ENCODE results near the gene POLD1. TPM values are rescaled to one million over a fixed set of nuclear protein-coding genes. Genes with fewer than 3 reads are reported as not detected.
"Not testable (repeated sequence)": the region's sequence is repeated elsewhere in the genome, so short reads cannot be mapped to it uniquely, and the experiment has no call there.

The POLD1 gene
- total RNA-seq, 1 donor from 2014 or later, result 29.4 TPM

DNA sequence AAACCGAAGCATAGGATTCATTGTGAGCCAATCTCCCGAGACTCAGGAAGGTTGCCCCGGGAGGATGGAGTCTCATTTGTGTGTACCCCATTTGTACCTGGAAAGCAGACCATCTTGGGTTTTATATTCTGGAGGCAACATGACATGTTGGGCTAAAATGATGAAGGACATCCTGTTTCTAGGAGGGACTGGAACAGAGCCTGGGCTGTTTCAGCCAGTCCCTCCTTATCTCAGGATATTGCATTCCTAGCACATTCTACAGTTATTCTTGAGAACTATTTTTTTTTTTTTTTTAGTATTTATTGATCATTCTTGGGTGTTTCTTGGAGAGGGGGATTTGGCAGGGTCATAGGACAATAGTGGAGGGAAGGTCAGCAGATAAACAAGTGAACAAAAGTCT, 6.1 kb downstream of the POLD1 start:
- DNase-seq (ENCODE audit: extremely low read depth, low read depth, low spot score), result not testable (repeated sequence)

DNA sequence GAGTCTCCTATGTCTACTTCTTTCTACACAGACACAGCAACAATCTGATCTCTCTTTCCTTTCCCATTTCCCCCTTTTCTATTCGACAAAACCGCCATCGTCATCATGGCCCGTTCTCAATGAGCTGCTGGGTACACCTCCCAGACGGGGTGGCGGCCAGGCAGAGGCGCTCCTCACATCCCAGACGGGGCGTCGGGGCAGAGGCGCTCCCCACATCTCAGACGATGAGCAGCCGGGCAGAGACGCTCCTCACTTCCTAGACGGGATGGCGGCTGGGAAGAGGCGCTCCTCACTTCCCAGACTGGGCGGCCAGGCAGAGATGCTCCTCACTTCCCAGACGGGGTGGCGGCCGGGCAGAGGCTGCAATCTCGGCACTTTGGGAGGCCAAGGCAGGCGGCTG, 6.8 kb downstream of the POLD1 start:
- DNase-seq (ENCODE audit: extremely low read depth, low read depth, low spot score), result not testable (repeated sequence)

DNA sequence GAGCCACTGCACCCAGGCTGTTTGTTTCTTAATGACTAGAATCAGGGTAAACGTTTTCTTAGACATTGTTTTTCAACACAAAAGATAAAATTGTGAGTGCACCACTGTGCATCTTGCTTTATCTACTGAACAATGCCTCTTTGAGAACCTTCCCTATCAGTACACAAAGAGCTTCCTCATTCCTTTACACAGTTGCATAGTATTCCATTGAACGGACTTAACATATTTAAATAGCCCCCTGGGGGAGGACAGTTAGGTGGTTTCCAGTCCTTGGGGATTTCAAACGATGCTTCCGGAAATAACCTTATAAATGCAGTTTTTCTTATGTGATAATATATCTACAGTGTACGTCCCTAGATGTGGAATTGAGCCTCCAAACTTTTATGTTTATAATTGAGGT, 8.6 kb downstream of the POLD1 start:
- no peak for DNase-seq (ENCODE audit: extremely low read depth, low read depth, low spot score)

DNA sequence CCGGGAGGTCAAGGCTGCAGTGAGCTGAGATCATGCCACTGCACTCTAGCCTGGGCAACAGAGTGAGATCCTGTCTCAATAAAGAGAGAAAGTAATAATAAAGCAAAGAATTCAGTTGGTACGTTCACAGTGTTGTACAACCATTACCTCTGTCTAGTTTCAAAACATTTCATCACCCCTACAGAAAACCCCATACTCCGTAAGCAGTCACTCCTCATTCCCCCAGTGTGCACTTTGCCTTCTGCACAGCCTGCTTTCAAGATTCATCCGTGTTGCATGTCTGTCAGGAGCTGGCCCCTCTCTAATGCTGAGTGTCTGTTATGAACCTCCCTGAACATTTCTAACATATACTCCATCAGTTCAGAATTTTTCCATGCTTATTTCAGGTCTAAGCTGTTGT, 9.4 kb downstream of the POLD1 start:
- no peak for DNase-seq (ENCODE audit: extremely low read depth, low read depth, low spot score)

DNA sequence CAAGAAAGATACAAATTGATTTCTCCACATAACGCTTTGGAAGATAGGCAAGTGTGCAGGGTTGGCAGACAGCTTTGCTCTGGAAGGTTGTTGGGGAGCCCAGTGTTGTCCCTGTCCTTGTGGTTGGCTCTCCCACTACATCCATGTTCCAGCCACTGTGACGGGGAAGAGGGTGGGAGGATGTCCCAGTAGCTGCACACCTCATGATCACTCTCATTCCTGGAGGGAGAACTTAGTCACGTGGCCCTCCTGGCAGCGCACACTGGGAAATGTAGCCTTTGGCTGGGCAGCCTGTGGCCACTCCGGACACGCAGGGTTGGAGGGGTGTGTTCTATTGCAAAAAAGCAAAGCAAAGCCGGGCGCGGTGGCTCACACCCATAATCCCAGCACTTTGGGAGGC, 9.9 kb downstream of the POLD1 start:
- no peak for DNase-seq (ENCODE audit: extremely low read depth, low read depth, low spot score)

DNA sequence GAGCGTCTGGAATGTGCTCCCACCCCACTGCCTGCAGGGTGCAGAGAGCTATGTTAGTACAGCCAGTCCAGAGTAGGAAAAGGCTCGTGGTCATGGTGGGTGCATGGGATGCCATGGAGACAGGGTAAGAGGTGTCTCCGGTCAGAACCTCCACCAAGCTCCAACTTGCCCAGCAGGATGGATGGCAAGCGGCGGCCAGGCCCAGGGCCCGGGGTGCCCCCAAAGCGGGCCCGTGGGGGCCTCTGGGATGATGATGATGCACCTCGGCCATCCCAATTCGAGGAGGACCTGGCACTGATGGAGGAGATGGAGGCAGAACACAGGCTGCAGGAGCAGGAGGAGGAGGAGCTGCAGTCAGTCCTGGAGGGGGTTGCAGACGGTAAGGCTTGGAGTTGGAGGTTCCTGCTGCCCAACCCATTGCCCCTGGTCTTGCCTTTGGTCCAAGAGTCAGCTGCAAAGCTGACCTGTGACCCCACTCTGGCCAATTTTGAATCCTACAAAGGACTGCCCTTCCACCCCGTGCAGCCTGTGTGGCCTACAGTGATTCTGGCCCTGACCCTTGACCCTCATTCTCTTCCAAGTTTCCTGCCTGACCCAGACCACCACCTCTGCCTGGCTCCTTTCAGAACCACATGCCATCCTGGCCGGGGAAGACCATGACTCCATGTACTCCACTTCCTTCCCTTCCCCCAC, 14.7 kb downstream of the POLD1 start:
- no peak for DNase-seq (ENCODE audit: extremely low read depth, low read depth, low spot score)

DNA sequence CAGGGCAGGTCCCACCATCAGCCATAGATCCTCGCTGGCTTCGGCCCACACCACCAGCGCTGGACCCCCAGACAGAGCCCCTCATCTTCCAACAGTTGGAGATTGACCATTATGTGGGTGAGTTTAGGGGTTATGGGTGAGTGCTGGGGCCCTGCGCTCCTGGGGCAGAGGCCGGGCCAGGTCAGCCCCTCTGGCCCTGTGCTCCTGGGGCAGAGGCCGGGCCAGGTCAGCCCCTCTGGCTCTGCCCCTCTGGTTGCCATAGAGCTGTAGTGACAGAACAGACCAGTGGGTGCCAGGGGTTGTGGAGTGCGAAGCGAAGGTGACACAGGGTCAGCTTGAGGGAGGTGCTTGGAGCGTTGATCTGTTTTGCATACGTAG, 15.2 kb downstream of the POLD1 start:
- no peak for DNase-seq (ENCODE audit: extremely low read depth, low read depth, low spot score)

DNA sequence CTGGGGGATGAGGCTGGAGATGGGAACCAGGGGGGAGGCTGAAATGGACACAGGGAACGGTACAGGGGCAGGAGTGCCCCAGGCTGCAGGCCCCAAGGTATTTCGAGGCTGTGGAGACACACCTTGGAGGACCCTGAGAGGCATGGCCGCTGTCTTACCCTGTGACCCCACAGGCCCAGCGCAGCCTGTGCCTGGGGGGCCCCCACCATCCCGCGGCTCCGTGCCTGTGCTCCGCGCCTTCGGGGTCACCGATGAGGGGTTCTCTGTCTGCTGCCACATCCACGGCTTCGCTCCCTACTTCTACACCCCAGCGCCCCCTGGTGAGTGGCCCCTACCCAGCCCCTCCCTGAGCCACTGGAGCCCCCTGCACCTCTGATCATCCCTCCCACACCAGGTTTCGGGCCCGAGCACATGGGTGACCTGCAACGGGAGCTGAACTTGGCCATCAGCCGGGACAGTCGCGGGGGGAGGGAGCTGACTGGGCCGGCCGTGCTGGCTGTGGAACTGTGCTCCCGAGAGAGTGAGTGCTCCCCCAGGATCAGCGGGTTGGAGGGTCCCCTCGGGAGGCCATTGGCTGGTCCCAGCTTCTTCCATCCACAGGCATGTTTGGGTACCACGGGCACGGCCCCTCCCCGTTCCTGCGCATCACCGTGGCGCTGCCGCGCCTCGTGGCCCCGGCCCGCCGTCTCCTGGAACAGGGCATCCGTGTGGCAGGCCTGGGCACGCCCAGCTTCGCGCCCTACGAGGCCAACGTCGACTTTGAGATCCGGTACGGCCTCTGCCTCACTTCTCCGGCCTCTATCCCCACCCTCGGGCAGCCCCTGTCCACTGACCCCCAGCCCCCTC, 17.7 kb downstream of the POLD1 start:
- DNase-seq (ENCODE audit: extremely low read depth, low read depth, low spot score), result no peak

DNA sequence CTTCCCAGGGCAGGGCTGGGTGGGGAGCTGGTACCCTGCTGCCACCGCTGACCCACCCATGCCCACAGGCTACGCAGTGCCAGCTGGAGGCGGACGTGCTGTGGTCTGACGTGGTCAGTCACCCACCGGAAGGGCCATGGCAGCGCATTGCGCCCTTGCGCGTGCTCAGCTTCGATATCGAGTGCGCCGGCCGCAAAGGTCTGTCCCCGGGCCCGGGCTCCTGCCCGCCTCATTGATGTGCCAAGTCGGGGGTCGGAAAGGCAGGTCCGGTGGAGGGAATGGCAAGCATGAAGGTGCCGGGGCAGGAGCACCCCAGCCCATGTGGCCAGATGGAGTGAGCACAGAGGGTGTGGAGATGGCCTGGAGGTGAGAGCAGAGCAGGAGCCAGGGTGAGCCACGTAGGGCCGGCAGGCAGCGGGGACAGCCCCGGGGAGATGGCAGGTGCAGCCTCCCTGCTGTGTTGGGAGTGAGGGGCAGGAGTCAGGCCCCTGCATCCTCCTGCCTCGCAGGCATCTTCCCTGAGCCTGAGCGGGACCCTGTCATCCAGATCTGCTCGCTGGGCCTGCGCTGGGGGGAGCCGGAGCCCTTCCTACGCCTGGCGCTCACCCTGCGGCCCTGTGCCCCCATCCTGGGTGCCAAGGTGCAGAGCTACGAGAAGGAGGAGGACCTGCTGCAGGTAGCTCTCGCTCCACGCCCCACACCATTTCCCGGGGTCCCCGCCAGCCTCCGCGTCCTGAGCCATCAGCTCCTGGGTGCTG, 18.6 kb downstream of the POLD1 start:
- DNase-seq (ENCODE audit: extremely low read depth, low read depth, low spot score), result no peak

DNA sequence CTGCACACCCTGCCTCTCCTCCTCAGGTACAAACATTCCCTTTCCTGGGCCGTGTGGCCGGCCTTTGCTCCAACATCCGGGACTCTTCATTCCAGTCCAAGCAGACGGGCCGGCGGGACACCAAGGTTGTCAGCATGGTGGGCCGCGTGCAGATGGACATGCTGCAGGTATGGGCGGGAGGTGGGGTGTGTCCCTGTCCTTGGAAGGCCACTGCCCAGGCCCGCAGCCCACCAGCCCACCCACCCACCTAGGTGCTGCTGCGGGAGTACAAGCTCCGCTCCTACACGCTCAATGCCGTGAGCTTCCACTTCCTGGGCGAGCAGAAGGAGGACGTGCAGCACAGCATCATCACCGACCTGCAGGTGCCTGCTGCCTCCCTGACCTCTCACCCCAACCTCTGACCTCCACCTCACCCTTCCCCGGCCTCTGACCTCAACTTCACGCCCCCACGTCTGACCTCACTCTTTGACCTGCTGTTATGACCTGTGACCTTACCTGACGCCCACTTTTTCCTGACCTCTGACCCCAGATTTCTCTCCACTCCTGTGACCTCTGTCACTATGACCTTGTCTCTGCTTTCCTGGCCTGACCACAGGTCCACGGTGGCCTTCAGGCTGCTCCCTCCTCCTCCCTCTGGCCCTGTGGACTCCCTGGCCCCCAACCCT, 22.1 kb downstream of the POLD1 start:
- no peak for DNase-seq (ENCODE audit: extremely low read depth, low read depth, low spot score)

DNA sequence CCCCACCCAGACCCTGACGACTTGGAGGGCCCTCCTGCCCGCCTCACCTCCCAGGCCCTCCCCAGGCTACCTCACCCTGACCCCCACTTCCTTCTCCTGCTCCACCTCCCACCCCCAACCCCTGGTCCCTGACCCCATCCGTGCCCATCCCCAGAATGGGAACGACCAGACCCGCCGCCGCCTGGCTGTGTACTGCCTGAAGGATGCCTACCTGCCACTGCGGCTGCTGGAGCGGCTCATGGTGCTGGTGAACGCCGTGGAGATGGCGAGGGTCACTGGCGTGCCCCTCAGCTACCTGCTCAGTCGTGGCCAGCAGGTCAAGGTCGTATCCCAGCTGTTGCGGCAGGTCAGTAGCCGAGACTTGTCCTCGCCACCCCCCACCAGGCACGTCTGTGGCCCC, 22.7 kb downstream of the POLD1 start:
- DNase-seq (ENCODE audit: extremely low read depth, low read depth, low spot score), result no peak

DNA sequence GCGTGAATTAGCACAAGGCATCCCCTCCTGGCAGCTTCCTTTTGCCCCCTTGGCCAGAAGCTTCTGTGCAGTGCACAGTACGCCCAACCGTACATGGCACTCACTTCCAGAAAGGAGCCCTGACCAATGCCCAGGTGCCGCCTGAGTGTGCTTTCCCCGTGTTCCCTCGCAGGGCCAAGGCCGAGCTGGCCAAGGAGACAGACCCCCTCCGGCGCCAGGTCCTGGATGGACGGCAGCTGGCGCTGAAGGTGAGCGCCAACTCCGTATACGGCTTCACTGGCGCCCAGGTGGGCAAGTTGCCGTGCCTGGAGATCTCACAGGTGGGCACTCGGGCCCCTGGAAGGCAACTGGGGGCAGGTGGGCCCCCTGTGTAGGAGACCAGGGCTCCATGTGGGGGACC, 25.2 kb downstream of the POLD1 start:
- DNase-seq (ENCODE audit: extremely low read depth, low read depth, low spot score), result no peak

DNA sequence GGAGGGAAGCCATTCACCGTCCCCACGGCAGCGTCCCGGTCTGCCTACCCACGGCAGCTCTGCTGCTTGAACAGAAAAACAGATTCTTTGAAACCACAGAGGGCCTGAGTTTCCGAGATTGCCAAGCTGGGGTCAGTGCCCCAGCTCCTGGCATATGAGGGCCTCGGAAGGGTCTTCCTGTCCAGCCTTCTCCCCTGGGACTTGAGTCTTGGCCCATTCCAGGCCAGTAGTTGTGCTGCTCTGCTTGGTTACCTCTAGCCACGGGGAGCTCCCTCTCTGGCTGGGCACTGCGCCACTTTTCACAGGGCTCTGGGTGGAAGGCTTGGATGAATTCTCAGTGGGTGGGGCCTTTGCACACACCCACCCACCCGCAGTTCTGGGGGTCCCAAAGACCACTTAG, 26.0 kb downstream of the POLD1 start:
- DNase-seq (ENCODE audit: extremely low read depth, low read depth, low spot score), result no peak

DNA sequence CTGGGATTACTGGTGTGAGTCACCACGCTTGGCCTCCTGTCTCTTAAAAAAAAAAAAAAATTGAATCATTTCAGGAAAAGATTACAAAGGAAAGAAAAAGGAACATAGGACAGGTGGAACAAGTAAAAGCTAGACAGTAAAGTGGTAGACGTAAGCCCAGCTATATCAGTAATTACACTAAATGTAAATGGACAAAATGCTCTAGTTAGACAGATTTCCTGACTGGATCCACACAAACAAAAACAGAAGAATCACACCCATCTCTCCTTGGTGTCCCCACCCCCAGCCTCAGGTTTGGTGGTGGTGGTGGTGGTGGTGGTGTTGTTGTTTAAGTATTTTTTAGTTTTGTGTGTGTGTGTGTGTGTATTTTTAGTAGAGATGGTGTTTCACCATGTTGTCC, 28.3 kb downstream of the POLD1 start:
- no peak for DNase-seq (ENCODE audit: extremely low read depth, low read depth, low spot score)

DNA sequence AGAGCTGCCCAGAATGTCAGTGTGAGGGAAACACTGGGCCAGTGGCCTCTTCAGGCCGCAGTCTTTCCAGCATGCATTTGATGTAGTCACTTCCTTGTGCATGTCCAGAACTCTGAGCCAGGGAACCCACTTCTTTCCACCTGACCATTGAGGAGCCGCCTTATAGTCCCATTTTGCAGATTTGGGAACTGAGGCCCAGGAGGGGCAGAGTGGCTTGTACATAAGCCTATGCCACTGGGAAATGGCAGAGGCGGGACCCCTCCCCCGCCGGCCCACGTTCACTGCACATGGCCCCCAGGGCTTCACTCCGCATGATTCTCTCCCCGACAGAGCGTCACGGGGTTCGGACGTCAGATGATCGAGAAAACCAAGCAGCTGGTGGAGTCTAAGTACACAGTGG, 28.9 kb downstream of the POLD1 start:
- DNase-seq (ENCODE audit: extremely low read depth, low read depth, low spot score), result no peak

DNA sequence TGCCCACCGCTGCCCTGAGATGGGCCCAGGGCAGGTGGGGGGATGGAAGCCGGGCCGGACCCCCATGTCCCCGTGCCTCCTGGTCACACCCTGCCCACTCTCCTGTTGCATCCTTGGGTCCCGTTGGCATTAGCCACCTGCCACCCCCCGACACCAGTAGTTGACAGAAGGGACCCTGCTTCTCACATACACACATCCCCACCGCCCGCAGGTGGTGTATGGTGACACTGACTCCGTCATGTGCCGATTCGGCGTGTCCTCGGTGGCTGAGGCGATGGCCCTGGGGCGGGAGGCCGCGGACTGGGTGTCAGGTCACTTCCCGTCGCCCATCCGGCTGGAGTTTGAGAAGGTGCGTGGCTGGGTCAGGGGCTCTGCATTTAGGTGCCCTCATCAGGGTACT, 29.4 kb downstream of the POLD1 start:
- no peak for DNase-seq (ENCODE audit: extremely low read depth, low read depth, low spot score)

DNA sequence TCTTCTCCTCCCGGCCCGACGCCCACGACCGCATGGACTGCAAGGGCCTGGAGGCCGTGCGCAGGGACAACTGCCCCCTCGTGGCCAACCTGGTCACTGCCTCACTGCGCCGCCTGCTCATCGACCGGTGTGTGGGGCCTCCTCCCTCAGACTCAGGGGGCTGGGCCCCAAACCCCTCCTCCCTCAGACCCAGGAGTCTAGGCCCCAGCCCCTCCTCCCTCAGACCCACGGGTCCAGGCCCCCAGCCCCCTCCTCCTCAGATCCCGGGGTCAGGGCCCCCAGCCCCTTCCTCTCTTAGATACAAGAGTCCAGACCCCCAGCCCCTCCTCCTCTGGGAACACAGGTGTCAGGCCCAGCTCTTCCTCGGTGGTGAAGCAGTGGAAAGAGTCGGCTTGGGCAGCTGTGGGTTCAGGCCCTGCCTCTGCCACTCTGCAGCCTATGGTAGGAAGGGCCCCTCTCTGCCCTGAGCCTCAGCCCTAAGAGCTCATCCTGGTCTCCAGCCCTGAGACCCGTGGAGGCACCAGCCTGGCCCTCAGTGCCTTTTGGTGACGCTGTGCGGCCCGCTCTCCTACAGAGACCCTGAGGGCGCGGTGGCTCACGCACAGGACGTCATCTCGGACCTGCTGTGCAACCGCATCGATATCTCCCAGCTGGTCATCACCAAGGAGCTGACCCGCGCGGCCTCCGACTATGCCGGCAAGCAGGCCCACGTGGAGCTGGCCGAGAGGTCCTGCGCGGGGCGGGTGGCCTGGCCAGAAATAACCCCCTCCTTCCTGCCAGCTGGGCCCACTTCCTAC, 30.9 kb downstream of the POLD1 start:
- no peak for DNase-seq (ENCODE audit: extremely low read depth, low read depth, low spot score)

DNA sequence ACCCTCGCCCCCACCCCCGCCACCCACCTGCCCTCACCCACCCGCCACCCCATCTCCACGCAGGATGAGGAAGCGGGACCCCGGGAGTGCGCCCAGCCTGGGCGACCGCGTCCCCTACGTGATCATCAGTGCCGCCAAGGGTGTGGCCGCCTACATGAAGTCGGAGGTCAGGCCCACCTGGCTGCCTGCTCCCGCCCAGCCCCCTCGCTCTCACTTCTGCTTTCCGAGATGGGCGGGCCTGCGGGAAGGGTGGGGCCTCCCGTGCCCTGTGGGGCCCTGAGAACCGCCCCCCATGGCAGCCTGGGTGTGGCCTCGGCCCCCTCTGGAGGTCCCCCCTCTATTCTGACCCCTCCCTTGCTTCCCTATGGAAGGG, 31.5 kb downstream of the POLD1 start:
- no peak for DNase-seq (ENCODE audit: extremely low read depth, low read depth, low spot score)

DNA sequence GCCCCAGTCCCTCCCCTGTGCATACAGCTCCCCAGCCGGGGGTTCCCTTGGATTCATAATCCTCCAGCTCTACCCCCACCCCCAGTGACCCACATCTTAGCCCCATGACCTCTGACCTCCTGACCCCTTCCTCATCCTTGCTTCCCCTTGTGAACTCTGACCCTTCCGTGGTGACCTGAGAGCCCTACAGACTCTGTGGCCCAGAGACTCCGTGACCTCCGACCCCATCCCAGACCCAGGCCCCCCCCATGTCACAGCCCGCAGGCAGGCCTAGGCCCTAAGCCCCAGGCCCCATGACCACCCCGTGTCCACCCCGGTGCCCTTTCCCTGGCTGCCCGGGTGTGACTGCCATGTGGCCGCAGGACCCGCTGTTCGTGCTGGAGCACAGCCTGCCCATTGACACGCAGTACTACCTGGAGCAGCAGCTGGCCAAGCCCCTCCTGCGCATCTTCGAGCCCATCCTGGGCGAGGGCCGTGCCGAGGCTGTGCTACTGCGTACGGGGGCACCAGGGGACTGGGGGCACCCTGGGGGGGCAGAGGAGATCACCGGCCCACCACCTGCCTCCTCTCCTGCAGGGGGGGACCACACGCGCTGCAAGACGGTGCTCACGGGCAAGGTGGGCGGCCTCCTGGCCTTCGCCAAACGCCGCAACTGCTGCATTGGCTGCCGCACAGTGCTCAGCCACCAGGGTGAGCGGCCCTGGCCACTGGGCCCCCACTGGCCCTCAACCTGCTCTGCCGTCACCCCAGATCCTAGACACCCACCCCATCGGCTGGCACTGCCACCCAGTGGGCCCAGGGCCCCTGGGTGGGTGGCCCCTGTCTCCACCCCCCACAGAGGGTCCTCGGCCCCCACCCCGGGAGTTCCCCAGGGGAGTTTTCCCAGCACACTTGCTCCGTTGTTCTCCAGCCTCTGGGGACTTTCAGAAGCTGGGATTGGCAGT, 32.2 kb downstream of the POLD1 start:
- DNase-seq (ENCODE audit: extremely low read depth, low read depth, low spot score), result no peak
